GM18502 (cell line): ENCODE results near the gene SMCR8.
"Not testable (repeated sequence)": the region's sequence is repeated elsewhere in the genome, so short reads cannot be mapped to it uniquely, and the experiment has no call there.

Experiments
- ATAC-seq: cut with Tn5 transposase; IDR thresholded peaks from one replicate; pipeline ENCODE4 v1.9.1; 2021; ENCODE audit warnings: mild to moderate bottlenecking; ENCODE audit not compliant: unreplicated experiment, poor library complexity

The SMCR8 gene

GRCh38 chr17:18318117-18318516, 3.0 kb downstream of the SMCR8 start:
- ATAC-seq, result no peak

- ATAC-seq, result no peak
Measured at GRCh38 chr17:18318771-18319450, 3.8 kb downstream of the SMCR8 start.

GRCh38 chr17:18319604-18320256, 4.6 kb downstream of the SMCR8 start:
- no peak for ATAC-seq

GRCh38 chr17:18320301-18320700, 5.2 kb downstream of the SMCR8 start:
- no peak for ATAC-seq

GRCh38 chr17:18321309-18321708, 6.2 kb downstream of the SMCR8 start:
- ATAC-seq, result no peak

- no peak for ATAC-seq
Measured at GRCh38 chr17:18322522-18322921, 7.4 kb downstream of the SMCR8 start.

- ATAC-seq, result no peak
Measured at GRCh38 chr17:18323007-18323406, 7.9 kb downstream of the SMCR8 start.

- ATAC-seq, result no peak
Measured at GRCh38 chr17:18323507-18324139, 8.5 kb downstream of the SMCR8 start.

GRCh38 chr17:18324140-18325050, 9.3 kb downstream of the SMCR8 start:
- ATAC-seq, result no peak

GRCh38 chr17:18326039-18326438, 10.9 kb downstream of the SMCR8 start:
- no peak for ATAC-seq

- no peak for ATAC-seq
Measured at GRCh38 chr17:18326572-18326971, 11.5 kb downstream of the SMCR8 start.

GRCh38 chr17:18327093-18327492, 12.0 kb downstream of the SMCR8 start:
- ATAC-seq, result no peak

- ATAC-seq, result no peak
Measured at GRCh38 chr17:18327556-18327955, 12.5 kb downstream of the SMCR8 start.

GRCh38 chr17:18328643-18329204, 13.6 kb downstream of the SMCR8 start:
- ATAC-seq, result no peak

GRCh38 chr17:18331879-18332278, 16.8 kb downstream of the SMCR8 start:
- no peak for ATAC-seq

GRCh38 chr17:18332909-18333489, 17.9 kb downstream of the SMCR8 start:
- no peak for ATAC-seq

GRCh38 chr17:18338158-18338557, 23.1 kb downstream of the SMCR8 start:
- ATAC-seq, result not testable (repeated sequence)

GRCh38 chr17:18339933-18340332, 24.8 kb downstream of the SMCR8 start:
- ATAC-seq, result no peak

- no peak for ATAC-seq
Measured at GRCh38 chr17:18344021-18344420, 28.9 kb downstream of the SMCR8 start.

GRCh38 chr17:18353541-18353940, 38.4 kb downstream of the SMCR8 start:
- ATAC-seq, result no peak
